HG02623 (cell line): ENCODE data around the gene PAF1.
"Not testable (repeated sequence)": the region's sequence is repeated elsewhere in the genome, so short reads cannot be mapped to it uniquely, and the experiment has no call there.

Source experiments
- ATAC-seq: cut with Tn5 transposase; IDR thresholded peaks from one replicate; pipeline ENCODE4 v1.9.1; 2021; ENCODE audit warnings: moderate library complexity; ENCODE audit not compliant: unreplicated experiment

The PAF1 gene

GRCh38 chr19:39356647-39357046 lies 34.3 kb downstream of the PAF1 start:
- ATAC-seq, result no peak

GRCh38 chr19:39356073-39356472 lies 34.8 kb downstream of the PAF1 start:
- ATAC-seq, result no peak

- ATAC-seq, result no peak
Observed at GRCh38 chr19:39355253-39355652, 35.7 kb downstream of the PAF1 start.

- ATAC-seq, result no peak
Observed at GRCh38 chr19:39352381-39353255, 38.3 kb downstream of the PAF1 start.

- no peak for ATAC-seq
Observed at GRCh38 chr19:39351537-39352064, 39.3 kb downstream of the PAF1 start.

- no peak for ATAC-seq
Observed at GRCh38 chr19:39350156-39350555, 40.8 kb downstream of the PAF1 start.

- no peak for ATAC-seq
Observed at GRCh38 chr19:39349326-39349725, 41.6 kb downstream of the PAF1 start.

GRCh38 chr19:39347332-39348164 lies 43.4 kb downstream of the PAF1 start:
- ATAC-seq, result no peak

- ATAC-seq, result no peak
Observed at GRCh38 chr19:39345956-39346355, 45.0 kb downstream of the PAF1 start.

- no peak for ATAC-seq
Observed at GRCh38 chr19:39342647-39343305, 48.1 kb downstream of the PAF1 start.

GRCh38 chr19:39341719-39342604 lies 48.9 kb downstream of the PAF1 start, which contains the start of gene SAMD4B:
TSS of gene SAMD4B (plus strand) at chr19:39342421. CDS start at chr19:39356894, 14,473 bp downstream.
- ATAC-seq, result peak; percentile 84

GRCh38 chr19:39341129-39341718 lies 49.7 kb downstream of the PAF1 start:
- no peak for ATAC-seq

- not testable (repeated sequence) for ATAC-seq
Observed at GRCh38 chr19:39340156-39340555, 50.8 kb downstream of the PAF1 start.

- ATAC-seq, result no peak
Observed at GRCh38 chr19:39339674-39340073, 51.2 kb downstream of the PAF1 start.

GRCh38 chr19:39336483-39336882 lies 54.4 kb downstream of the PAF1 start:
- ATAC-seq, result no peak
